HepG2 (cell line): ENCODE results near the gene HAGHL. TPM values are rescaled to one million over a fixed set of nuclear protein-coding genes. Genes with fewer than 3 reads are reported as not detected.

Experiments used
- ATAD3A ChIP-seq: sonication (generic); formaldehyde crosslinking; IDR thresholded peaks from 2 replicates; pipeline ENCODE4 v1.4.0; 2020; ENCODE audit warnings: missing genetic modification reagents
- ATM ChIP-seq: fragments of 450-650 bp; IDR thresholded peaks from 2 replicates; pipeline ENCODE4 v1.7.1; 2017; ENCODE audit warnings: mild to moderate bottlenecking, borderline replicate concordance
- CC2D1A ChIP-seq: sonication (generic); formaldehyde crosslinking; IDR thresholded peaks from 2 replicates; pipeline ENCODE4 v1.8.1; 2023; ENCODE audit warnings: mild to moderate bottlenecking, missing genetic modification reagents
- ETV6 ChIP-seq: sonication (generic); formaldehyde crosslinking; conservative IDR thresholded peaks from 2 replicates; pipeline ENCODE4 v1.4.0; 2020; ENCODE audit warnings: missing genetic modification reagents
- FOXK1 ChIP-seq: sonication (generic); formaldehyde crosslinking; IDR thresholded peaks from 2 replicates; pipeline ENCODE4 v1.4.0; 2020; ENCODE audit warnings: low read depth, missing genetic modification reagents, borderline replicate concordance
- IKZF4 ChIP-seq: sonication (generic); formaldehyde crosslinking; IDR thresholded peaks from 2 replicates; pipeline ENCODE4 v1.5.1; 2020; ENCODE audit warnings: borderline replicate concordance, mild to moderate bottlenecking, low read depth, missing genetic modification reagents; ENCODE audit errors: not compliant biosample characterization
- KAT2B ChIP-seq: fragments of 150-350 bp; IDR thresholded peaks from 2 replicates; pipeline ENCODE4 v1.6.1; 2014; ENCODE audit warnings: low read depth, low read length, borderline replicate concordance
- MTF1 ChIP-seq: sonication (generic); formaldehyde crosslinking; IDR thresholded peaks from 2 replicates; pipeline ENCODE4 v1.5.0; 2020; ENCODE audit warnings: missing genetic modification reagents
- MTF2 ChIP-seq: sonication (generic); formaldehyde crosslinking; IDR thresholded peaks from 2 replicates; pipeline ENCODE4 v1.5.0; 2020; ENCODE audit warnings: missing genetic modification reagents, borderline replicate concordance
- NCOA2 ChIP-seq: sonication (generic); formaldehyde crosslinking; IDR thresholded peaks from 2 replicates; pipeline ENCODE4 v1.8.0; 2022; ENCODE audit warnings: inconsistent platforms
- NFE2 ChIP-seq: sonication (generic); formaldehyde crosslinking; IDR thresholded peaks from 2 replicates; pipeline ENCODE4 v1.4.0; 2020; ENCODE audit warnings: missing genetic modification reagents
- NRL ChIP-seq: sonication (generic); formaldehyde crosslinking; IDR thresholded peaks from 2 replicates; pipeline ENCODE4 v1.5.0; 2020; ENCODE audit warnings: missing genetic modification reagents, mild to moderate bottlenecking, moderate library complexity, borderline replicate concordance
- PHF20 ChIP-seq: sonication (generic); formaldehyde crosslinking; IDR thresholded peaks from 2 replicates; pipeline ENCODE4 v1.5.0; 2020; ENCODE audit warnings: mild to moderate bottlenecking, missing genetic modification reagents
- PHF8 ChIP-seq: sonication (generic); formaldehyde crosslinking; IDR thresholded peaks from 2 replicates; pipeline ENCODE4 v1.5.0; 2020; ENCODE audit warnings: missing genetic modification reagents
- POLR2A ChIP-seq, 2 experiments: IDR thresholded peaks; 2 replicates each; pipeline ENCODE4 v1.6.1; 2011; ENCODE audit warnings: low read depth in 2 of 2, low read length in 2 of 2, mild to moderate bottlenecking in 1 of 2, moderate library complexity in 1 of 2; ENCODE audit not compliant: insufficient read depth in 1 of 2
- RFXAP ChIP-seq: sonication (generic); formaldehyde crosslinking; IDR thresholded peaks from 2 replicates; pipeline ENCODE4 v1.4.0; 2020; ENCODE audit warnings: missing genetic modification reagents, borderline replicate concordance
- TRIM24 ChIP-seq: sonication (generic); formaldehyde crosslinking; IDR thresholded peaks from 2 replicates; pipeline ENCODE4 v1.8.0; 2022; ENCODE audit warnings: mild to moderate bottlenecking, missing genetic modification reagents
- ZNF326 ChIP-seq: sonication (generic); formaldehyde crosslinking; IDR thresholded peaks from 2 replicates; pipeline ENCODE4 v1.4.0; 2020; ENCODE audit warnings: missing genetic modification reagents, borderline replicate concordance
- ZNF33B ChIP-seq: sonication (generic); formaldehyde crosslinking; IDR thresholded peaks from 2 replicates; pipeline ENCODE4 v1.5.1; 2020; ENCODE audit warnings: mild to moderate bottlenecking, missing genetic modification reagents
- ZNF547 ChIP-seq: sonication (generic); formaldehyde crosslinking; IDR thresholded peaks from 2 replicates; pipeline ENCODE4 v1.5.1; 2020; ENCODE audit warnings: mild to moderate bottlenecking, missing genetic modification reagents
- ZNF558 ChIP-seq: sonication (generic); formaldehyde crosslinking; IDR thresholded peaks from 2 replicates; pipeline ENCODE4 v1.9.0; 2022; ENCODE audit warnings: mild to moderate bottlenecking, missing genetic modification reagents, borderline replicate concordance
- ZNF713 ChIP-seq: sonication (generic); formaldehyde crosslinking; IDR thresholded peaks from 2 replicates; pipeline ENCODE4 v1.4.0; 2020; ENCODE audit warnings: mild to moderate bottlenecking, missing genetic modification reagents
- ZNF792 ChIP-seq: IDR thresholded peaks from 2 replicates; pipeline ENCODE4 v1.6.1; 2016
- ZNF841 ChIP-seq: sonication (generic); formaldehyde crosslinking; IDR thresholded peaks from 2 replicates; pipeline ENCODE4 v1.8.1; 2023; ENCODE audit warnings: missing genetic modification reagents, borderline replicate concordance
- polyA plus RNA-seq, 8 experiments: library from polyadenylated mRNA; depleted of rRNA in 3 of 8; stranded (reverse) in 7 of 8; unstranded in 1 of 8; fragments of >200 nt; fragmentation: Illumina TruSeq in 4 of 8; extraction: Trizol in 4 of 8; gene quantifications; 2 replicates each; pipeline versions ENCODE4 v1.2.1 to v1.2.3, GENCODE V29; 2011 to 2016; ENCODE audit warnings: low read depth in 4 of 8, missing spikeins in 1 of 8, mixed read lengths in 1 of 8; ENCODE audit not compliant: insufficient read depth in 1 of 8
- total RNA-seq, 5 experiments: library from RNA; depleted of rRNA; stranded (reverse); fragments of >200 nt; fragmentation: Illumina TruSeq; extraction: Trizol; gene quantifications; 2 replicates each; pipeline ENCODE4 v1.2.3, GENCODE V29; 2016; ENCODE audit warnings: low read depth in 1 of 5
- TF ChIP-seq, protein P1 (sequence below): sonication (generic); formaldehyde crosslinking; IDR thresholded peaks from 2 replicates; pipeline ENCODE4 v1.4.0; 2020; ENCODE audit warnings: missing genetic modification reagents, borderline replicate concordance
- TF ChIP-seq, protein P2 (sequence below): sonication (generic); formaldehyde crosslinking; IDR thresholded peaks from 2 replicates; pipeline ENCODE4 v1.5.1; 2020; ENCODE audit warnings: missing genetic modification reagents, mild to moderate bottlenecking, borderline replicate concordance

Gene HAGHL
- total and polyA plus RNA-seq, 2 of the 13 experiments (the other 11 are each of a cell fraction or from before 2014, with no cell fraction given): 3.4 to 8.4 TPM

DNA sequence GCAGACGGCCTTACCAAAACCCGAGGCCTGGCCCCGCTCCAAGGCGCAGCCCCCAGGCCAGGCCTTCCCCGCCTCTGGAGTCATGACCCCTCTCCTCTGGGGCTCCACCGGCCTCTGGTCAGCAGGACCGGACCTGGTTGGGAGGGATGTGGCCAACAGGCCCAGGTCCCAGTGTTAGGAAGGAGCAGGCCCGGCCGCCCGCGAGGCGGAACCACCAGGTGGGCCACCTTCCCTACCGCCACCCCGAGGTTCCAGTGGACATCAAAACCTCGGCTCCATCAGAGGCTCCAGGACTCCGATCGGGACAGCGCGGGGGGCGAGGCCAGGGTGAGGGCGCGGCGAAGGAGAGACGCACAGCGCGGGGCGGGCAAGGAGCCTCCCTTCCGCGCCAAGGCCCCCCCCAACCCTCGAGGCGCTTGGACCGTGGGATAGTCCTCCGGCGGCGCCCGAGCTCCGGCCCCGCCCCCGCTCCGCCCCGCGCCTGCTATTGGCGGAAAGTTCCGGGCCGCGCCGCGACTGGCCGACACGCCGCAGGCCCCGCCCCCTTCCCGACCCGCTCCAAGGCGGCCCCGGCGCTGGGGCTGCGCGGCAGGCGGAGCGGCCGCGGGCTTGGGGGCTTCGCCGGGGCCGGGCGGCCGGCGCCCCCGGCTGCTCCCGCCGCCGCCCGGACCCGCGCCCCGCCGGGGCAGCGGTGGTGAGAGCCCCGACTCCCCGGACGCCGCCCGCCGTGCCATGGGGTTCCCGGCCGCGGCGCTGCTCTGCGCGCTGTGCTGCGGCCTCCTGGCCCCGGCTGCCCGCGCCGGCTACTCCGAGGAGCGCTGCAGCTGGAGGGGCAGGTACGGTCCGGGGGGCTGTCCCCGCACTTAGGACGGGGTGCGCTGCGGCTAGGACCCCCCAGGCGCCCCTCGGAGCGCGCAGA is 12.1 kb upstream of the HAGHL start, which contains the start of gene METRN (continued):
- TF ChIP-seq, protein P1, sequence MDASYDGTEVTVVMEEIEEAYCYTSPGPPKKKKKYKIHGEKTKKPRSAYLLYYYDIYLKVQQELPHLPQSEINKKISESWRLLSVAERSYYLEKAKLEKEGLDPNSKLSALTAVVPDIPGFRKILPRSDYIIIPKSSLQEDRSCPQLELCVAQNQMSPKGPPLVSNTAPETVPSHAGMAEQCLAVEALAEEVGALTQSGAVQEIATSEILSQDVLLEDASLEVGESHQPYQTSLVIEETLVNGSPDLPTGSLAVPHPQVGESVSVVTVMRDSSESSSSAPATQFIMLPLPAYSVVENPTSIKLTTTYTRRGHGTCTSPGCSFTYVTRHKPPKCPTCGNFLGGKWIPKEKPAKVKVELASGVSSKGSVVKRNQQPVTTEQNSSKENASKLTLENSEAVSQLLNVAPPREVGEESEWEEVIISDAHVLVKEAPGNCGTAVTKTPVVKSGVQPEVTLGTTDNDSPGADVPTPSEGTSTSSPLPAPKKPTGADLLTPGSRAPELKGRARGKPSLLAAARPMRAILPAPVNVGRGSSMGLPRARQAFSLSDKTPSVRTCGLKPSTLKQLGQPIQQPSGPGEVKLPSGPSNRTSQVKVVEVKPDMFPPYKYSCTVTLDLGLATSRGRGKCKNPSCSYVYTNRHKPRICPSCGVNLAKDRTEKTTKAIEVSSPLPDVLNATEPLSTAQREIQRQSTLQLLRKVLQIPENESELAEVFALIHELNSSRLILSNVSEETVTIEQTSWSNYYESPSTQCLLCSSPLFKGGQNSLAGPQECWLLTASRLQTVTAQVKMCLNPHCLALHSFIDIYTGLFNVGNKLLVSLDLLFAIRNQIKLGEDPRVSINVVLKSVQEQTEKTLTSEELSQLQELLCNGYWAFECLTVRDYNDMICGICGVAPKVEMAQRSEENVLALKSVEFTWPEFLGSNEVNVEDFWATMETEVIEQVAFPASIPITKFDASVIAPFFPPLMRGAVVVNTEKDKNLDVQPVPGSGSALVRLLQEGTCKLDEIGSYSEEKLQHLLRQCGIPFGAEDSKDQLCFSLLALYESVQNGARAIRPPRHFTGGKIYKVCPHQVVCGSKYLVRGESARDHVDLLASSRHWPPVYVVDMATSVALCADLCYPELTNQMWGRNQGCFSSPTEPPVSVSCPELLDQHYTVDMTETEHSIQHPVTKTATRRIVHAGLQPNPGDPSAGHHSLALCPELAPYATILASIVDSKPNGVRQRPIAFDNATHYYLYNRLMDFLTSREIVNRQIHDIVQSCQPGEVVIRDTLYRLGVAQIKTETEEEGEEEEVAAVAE (CRISPR knock-in tag): no peak
- TF ChIP-seq MTF1 (CRISPR knock-in tag): no peak
- TF ChIP-seq ATM: no peak
- no peak for TF ChIP-seq ZNF841
- TF ChIP-seq NFE2 (CRISPR knock-in tag): no peak
- no peak for TF ChIP-seq CC2D1A
- TF ChIP-seq RFXAP (CRISPR knock-in tag): no peak
- no peak for TF ChIP-seq ZNF792
- no peak for TF ChIP-seq MTF2
- TF ChIP-seq PHF8 (CRISPR knock-in tag): peak; percentile 42; the same call in 1 of the 2 replicates
- TF ChIP-seq, protein P2, sequence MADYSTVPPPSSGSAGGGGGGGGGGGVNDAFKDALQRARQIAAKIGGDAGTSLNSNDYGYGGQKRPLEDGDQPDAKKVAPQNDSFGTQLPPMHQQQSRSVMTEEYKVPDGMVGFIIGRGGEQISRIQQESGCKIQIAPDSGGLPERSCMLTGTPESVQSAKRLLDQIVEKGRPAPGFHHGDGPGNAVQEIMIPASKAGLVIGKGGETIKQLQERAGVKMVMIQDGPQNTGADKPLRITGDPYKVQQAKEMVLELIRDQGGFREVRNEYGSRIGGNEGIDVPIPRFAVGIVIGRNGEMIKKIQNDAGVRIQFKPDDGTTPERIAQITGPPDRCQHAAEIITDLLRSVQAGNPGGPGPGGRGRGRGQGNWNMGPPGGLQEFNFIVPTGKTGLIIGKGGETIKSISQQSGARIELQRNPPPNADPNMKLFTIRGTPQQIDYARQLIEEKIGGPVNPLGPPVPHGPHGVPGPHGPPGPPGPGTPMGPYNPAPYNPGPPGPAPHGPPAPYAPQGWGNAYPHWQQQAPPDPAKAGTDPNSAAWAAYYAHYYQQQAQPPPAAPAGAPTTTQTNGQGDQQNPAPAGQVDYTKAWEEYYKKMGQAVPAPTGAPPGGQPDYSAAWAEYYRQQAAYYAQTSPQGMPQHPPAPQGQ: no peak
- TF ChIP-seq PHF20: no peak
- TF ChIP-seq ZNF713 (CRISPR knock-in tag): no peak
- TF ChIP-seq ETV6: no peak
- TF ChIP-seq IKZF4: no peak
- TF ChIP-seq NCOA2 (CRISPR knock-in tag): no peak
- TF ChIP-seq ZNF547 (CRISPR knock-in tag): peak; percentile 63
- TF ChIP-seq ZNF33B (CRISPR knock-in tag): no peak
- no peak; the same call in 1 of the 2 replicates for TF ChIP-seq NRL (CRISPR knock-in tag)
- no peak for TF ChIP-seq ZNF558
- no peak for TF ChIP-seq TRIM24 (CRISPR knock-in tag)
- TF ChIP-seq FOXK1 (CRISPR knock-in tag): no peak
- no peak for TF ChIP-seq KAT2B
- no peak for TF ChIP-seq ZNF326
- TF ChIP-seq POLR2A (IDR thresholded peaks at IDR 0.05; ENCODE audit: insufficient read depth in 1 of 2, low read depth in 2 of 2, low read length in 2 of 2): no peak
- no peak for TF ChIP-seq ATAD3A (CRISPR knock-in tag)
